H9 (cell line): ENCODE data around the gene RNF130. TPM values are rescaled to one million over a fixed set of nuclear protein-coding genes. Genes with fewer than 3 reads are reported as not detected.

Experiments used
- DNase-seq: peaks from one replicate; pipeline ENCODE4 v3.0.0-alpha.2; 2017
- H2AFZ ChIP-seq: one replicate; pipeline ENCODE4 v1.6.1; 2013; ENCODE audit warnings: mild to moderate bottlenecking, low read length, control low read depth, moderate library complexity
- H2AK5ac ChIP-seq: 2 replicates; pipeline ENCODE4 v1.6.1; 2013; ENCODE audit warnings: low read length, control low read depth, mixed read lengths; ENCODE audit not compliant: insufficient read length
- H2BK120ac ChIP-seq: one replicate; pipeline ENCODE4 v1.6.1; 2013; ENCODE audit warnings: low read depth, mild to moderate bottlenecking, low read length, control low read depth, inconsistent platforms; ENCODE audit not compliant: poor library complexity, severe bottlenecking
- H2BK12ac ChIP-seq: 2 replicates; pipeline ENCODE4 v1.6.1; 2013; ENCODE audit warnings: low read length, control low read depth, mixed read lengths, low read depth; ENCODE audit not compliant: insufficient read length
- H2BK15ac ChIP-seq: 2 replicates; pipeline ENCODE4 v1.6.1; 2013; ENCODE audit warnings: low read depth, low read length, control low read depth
- H2BK20ac ChIP-seq: one replicate; pipeline ENCODE4 v1.6.1; 2013; ENCODE audit warnings: low read depth, mild to moderate bottlenecking, low read length, control low read depth, inconsistent platforms; ENCODE audit not compliant: poor library complexity, severe bottlenecking
- H2BK5ac ChIP-seq: 2 replicates; pipeline ENCODE4 v1.6.1; 2013; ENCODE audit warnings: low read length, control low read depth, mixed read lengths; ENCODE audit not compliant: insufficient read length
- H3K14ac ChIP-seq: 2 replicates; pipeline ENCODE4 v1.6.1; 2013; ENCODE audit warnings: low read length, control low read depth; ENCODE audit not compliant: insufficient read depth
- H3K18ac ChIP-seq: 2 replicates; pipeline ENCODE4 v1.6.1; 2013; ENCODE audit warnings: low read depth, mild to moderate bottlenecking, mixed read lengths, low read length, control low read depth; ENCODE audit not compliant: insufficient read length
- H3K23ac ChIP-seq: 2 replicates; pipeline ENCODE4 v1.6.1; 2013; ENCODE audit warnings: low read length, control low read depth, mixed read lengths, low read depth; ENCODE audit not compliant: insufficient read length
- H3K23me2 ChIP-seq: 2 replicates; pipeline ENCODE4 v1.6.1; 2013; ENCODE audit warnings: low read depth, mild to moderate bottlenecking, mixed read lengths, low read length, control low read depth; ENCODE audit not compliant: insufficient read length, poor library complexity, severe bottlenecking
- H3K27ac ChIP-seq: 2 replicates; pipeline ENCODE4 v1.5.1; 2013; ENCODE audit warnings: low read length, control low read depth, mixed read lengths, low read depth; ENCODE audit not compliant: insufficient read length
- H3K27me3 ChIP-seq: 2 replicates; pipeline ENCODE4 v1.6.1; 2013; ENCODE audit warnings: low read length, control low read depth, inconsistent platforms; ENCODE audit not compliant: insufficient read depth
- H3K4ac ChIP-seq: 2 replicates; pipeline ENCODE4 v1.6.1; 2013; ENCODE audit warnings: low read depth, mild to moderate bottlenecking, control low read depth, inconsistent platforms, low read length, moderate library complexity
- H3K4me1 ChIP-seq: 2 replicates; pipeline ENCODE4 v1.6.1; 2013; ENCODE audit warnings: low read length, control low read depth, inconsistent platforms; ENCODE audit not compliant: insufficient read depth
- H3K4me2 ChIP-seq: 2 replicates; pipeline ENCODE4 v1.6.1; 2013; ENCODE audit warnings: low read length, control low read depth, mixed read lengths; ENCODE audit not compliant: insufficient read length, insufficient read depth
- H3K56ac ChIP-seq: 2 replicates; pipeline ENCODE4 v1.6.1; 2013; ENCODE audit warnings: low read depth, mild to moderate bottlenecking, mixed read lengths, low read length, control low read depth; ENCODE audit not compliant: insufficient read length
- H3K79me1 ChIP-seq: 2 replicates; pipeline ENCODE4 v1.6.1; 2013; ENCODE audit warnings: low read depth, mild to moderate bottlenecking, moderate library complexity, low read length, control low read depth, inconsistent platforms; ENCODE audit not compliant: insufficient read depth, poor library complexity, severe bottlenecking
- H3K79me2 ChIP-seq: 2 replicates; pipeline ENCODE4 v1.6.1; 2013; ENCODE audit warnings: low read length, control low read depth, inconsistent platforms; ENCODE audit not compliant: insufficient read depth
- H3K9ac ChIP-seq: 2 replicates; pipeline ENCODE4 v1.6.1; 2013; ENCODE audit warnings: low read length, control low read depth, mixed read lengths; ENCODE audit not compliant: insufficient read length; ENCODE audit errors: extremely low read depth
- H3K9me3 ChIP-seq: one replicate; pipeline ENCODE4 v1.6.1; 2013; ENCODE audit warnings: low read depth, low read length, inconsistent platforms; ENCODE audit not compliant: control insufficient read depth
- H3T11ph ChIP-seq: one replicate; pipeline ENCODE4 v1.6.1; 2013; ENCODE audit warnings: mild to moderate bottlenecking, low read length, control low read depth, inconsistent platforms
- H4K20me1 ChIP-seq: one replicate; pipeline ENCODE4 v1.6.1; 2013; ENCODE audit not compliant: control insufficient read depth, insufficient read length, insufficient read depth
- H4K5ac ChIP-seq: 2 replicates; pipeline ENCODE4 v1.6.1; 2013; ENCODE audit warnings: low read depth, mild to moderate bottlenecking, mixed read lengths, low read length, control low read depth; ENCODE audit not compliant: insufficient read length
- H4K8ac ChIP-seq: replicated peaks from 2 replicates; pipeline ENCODE4 v1.6.1; 2013; ENCODE audit warnings: low read length, control low read depth, mixed read lengths, low read depth; ENCODE audit not compliant: insufficient read length
- H4K91ac ChIP-seq: 2 replicates; pipeline ENCODE4 v1.6.1; 2013; ENCODE audit warnings: low read depth, mild to moderate bottlenecking, moderate library complexity, mixed read lengths, low read length, control low read depth; ENCODE audit not compliant: insufficient read length
- H3K27ac Mint-ChIP-seq, 3 experiments: 2 replicates in 2 of 3; 3 replicates in 1 of 3; pipeline ENCODE4 v1.8.0; 2020 to 2021; ENCODE audit warnings: mixed read lengths in 3 of 3, mild to moderate bottlenecking in 1 of 3, moderate library complexity in 1 of 3
- H3K27me3 Mint-ChIP-seq: 2 replicates; pipeline ENCODE4 v1.8.0; 2021; ENCODE audit warnings: low read depth, mild to moderate bottlenecking, moderate library complexity, mixed read lengths
- H3K36me3 Mint-ChIP-seq, 3 experiments: 2 replicates in 2 of 3; 3 replicates in 1 of 3; pipeline ENCODE4 v1.8.0; 2020 to 2021; ENCODE audit warnings: low read depth in 3 of 3, mixed read lengths in 3 of 3; ENCODE audit not compliant: insufficient read depth in 1 of 3
- H3K4me1 Mint-ChIP-seq, 2 experiments: 2 replicates each; pipeline ENCODE4 v1.8.0; 2020; ENCODE audit warnings: mixed read lengths in 2 of 2
- H3K4me3 Mint-ChIP-seq, 2 experiments: 2 replicates in 1 of 2; 3 replicates in 1 of 2; pipeline ENCODE4 v1.8.0; 2020 to 2021; ENCODE audit warnings: mild to moderate bottlenecking in 2 of 2, mixed read lengths in 2 of 2, moderate library complexity in 1 of 2
- H3K9me3 Mint-ChIP-seq, 2 experiments: 2 replicates in 1 of 2; 3 replicates in 1 of 2; pipeline ENCODE4 v1.8.0; 2020; ENCODE audit warnings: mild to moderate bottlenecking in 2 of 2, mixed read lengths in 2 of 2, moderate library complexity in 1 of 2
- WGBS: extraction: QIAGEN DNeasy Blood & Tissue Kit; methylation state at CpG from one replicate; pipeline ENCODE4 v1.1.7; 2013; ENCODE audit warnings: missing lambda C conversion rate, low lambda C conversion rate, mixed read lengths; ENCODE audit not compliant: insufficient read length; ENCODE audit errors: extremely low coverage; 5-methylcytosine and 5-hydroxymethylcytosine counted together
- total RNA-seq: library from RNA; stranded (reverse); gene quantifications from 2 replicates; pipeline ENCODE4 v1.2.1, GENCODE V29; 2021
- TF ChIP-seq, protein P1 (sequence below): fragments of 200-600 bp; sonication (generic); conservative IDR thresholded peaks from 3 replicates; pipeline ENCODE4 v1.8.0; 2021; ENCODE audit warnings: antibody characterized with exemption, mild to moderate bottlenecking

RNF130 gene
- total RNA-seq, 1 experiment from 2014 or later, result 80.0 TPM

DNA sequence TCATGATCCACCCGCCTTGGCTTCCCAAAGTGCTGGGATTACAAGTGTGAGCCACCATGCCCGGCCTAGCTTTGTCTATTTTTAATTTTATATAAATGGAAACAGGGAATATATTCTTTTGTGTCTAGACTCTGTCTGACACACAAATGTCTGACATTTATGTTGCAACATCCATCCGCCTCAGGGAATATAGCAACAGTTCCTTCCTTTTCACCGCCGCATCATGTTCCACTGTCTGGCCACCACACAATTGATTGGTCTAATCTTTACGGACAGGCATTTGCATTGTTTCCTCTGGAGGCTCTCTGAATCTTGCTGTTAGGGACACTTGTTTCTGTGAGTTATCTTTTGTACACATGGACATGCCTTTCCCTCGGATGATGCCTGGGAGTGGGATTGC is 143.7 kb downstream of the RNF130 start:
- Histone ChIP-seq H2AK5ac (no peak overlapping the region), H3K4me2 (no peak overlapping the region), H3K23me2 (no peaks in the 10 kb centered on the region), H4K5ac (no peak overlapping the region), H2BK120ac (no peak overlapping the region), H2BK15ac (no peak overlapping the region), H3K79me2 (no peaks in the 10 kb centered on the region; the same call in 1 of the 2 replicates), H3K4ac (no peak overlapping the region), H2AFZ (no peak overlapping the region), H3T11ph (no peak overlapping the region), H4K20me1 (no peaks in the 10 kb centered on the region), H3K27ac (no peak overlapping the region), H3K27me3 (no peaks in the 10 kb centered on the region), H2BK20ac (no peak overlapping the region), H3K9me3 (no peaks in the 10 kb centered on the region), H3K4me1 (no peaks in the 10 kb centered on the region; the same call in 1 of the 2 replicates), H3K56ac (no peak overlapping the region), H3K23ac (no peak overlapping the region), H3K14ac (no peak overlapping the region), H4K91ac (no peak overlapping the region), H3K79me1 (no peaks in the 10 kb centered on the region), H3K9ac (no peak overlapping the region), H3K18ac (no peak overlapping the region), H2BK12ac (no peak overlapping the region), H4K8ac (no peak overlapping the region), H2BK5ac (no peak overlapping the region)
- Mint-ChIP-seq H3K4me3 (no peak overlapping the region), H3K4me1 (peaks cover 4 to 6% of the 10 kb centered on the region in 2 experiments), H3K27ac (no peak overlapping the region), H3K36me3 (peaks cover 0 to 2% (median 1%) of the 10 kb centered on the region in 3 experiments; a peak in 3 of 7 replicates), H3K9me3 (peaks cover 0 to 4% of the 10 kb centered on the region in 2 experiments; a peak in 3 of 5 replicates), H3K27me3 (no peaks in the 10 kb centered on the region)
- TF ChIP-seq, protein P1, sequence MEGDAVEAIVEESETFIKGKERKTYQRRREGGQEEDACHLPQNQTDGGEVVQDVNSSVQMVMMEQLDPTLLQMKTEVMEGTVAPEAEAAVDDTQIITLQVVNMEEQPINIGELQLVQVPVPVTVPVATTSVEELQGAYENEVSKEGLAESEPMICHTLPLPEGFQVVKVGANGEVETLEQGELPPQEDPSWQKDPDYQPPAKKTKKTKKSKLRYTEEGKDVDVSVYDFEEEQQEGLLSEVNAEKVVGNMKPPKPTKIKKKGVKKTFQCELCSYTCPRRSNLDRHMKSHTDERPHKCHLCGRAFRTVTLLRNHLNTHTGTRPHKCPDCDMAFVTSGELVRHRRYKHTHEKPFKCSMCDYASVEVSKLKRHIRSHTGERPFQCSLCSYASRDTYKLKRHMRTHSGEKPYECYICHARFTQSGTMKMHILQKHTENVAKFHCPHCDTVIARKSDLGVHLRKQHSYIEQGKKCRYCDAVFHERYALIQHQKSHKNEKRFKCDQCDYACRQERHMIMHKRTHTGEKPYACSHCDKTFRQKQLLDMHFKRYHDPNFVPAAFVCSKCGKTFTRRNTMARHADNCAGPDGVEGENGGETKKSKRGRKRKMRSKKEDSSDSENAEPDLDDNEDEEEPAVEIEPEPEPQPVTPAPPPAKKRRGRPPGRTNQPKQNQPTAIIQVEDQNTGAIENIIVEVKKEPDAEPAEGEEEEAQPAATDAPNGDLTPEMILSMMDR, result no peak
- WGBS, result no CpG with 5 or more reads among the region's 7 CpGs
- no peak for DNase-seq
